Pancreas (tissue), 10 donors: ENCODE results near the gene FN3K. TPM values are rescaled to one million over a fixed set of nuclear protein-coding genes. Genes with fewer than 3 reads are reported as not detected.

ENCODE experiments used
- ATAC-seq, 4 donors: fragments of 200-7000 bp; cut with Tn5 transposase; one replicate each; pipeline versions ENCODE4 v1.8.0 to v1.9.1; 2020; ENCODE audit warnings: mild to moderate bottlenecking in 4 of 4, moderate library complexity in 4 of 4
- DNase-seq, 6 donors: peaks; one replicate each; pipeline ENCODE4 v3.0.0-alpha.2; 2020
- FAIRE-seq: peaks from 2 replicates; lab custom pipeline; 2012; peaks lifted over from hg19 to GRCh38; lab: Jason Lieb, UNC
- H3K27ac ChIP-seq, 4 donors: fragments of 200-600 bp; sonication (generic); 1 replicate in 3 of 4; 2 replicates in 1 of 4; pipeline versions ENCODE4 v1.5.0 to v1.8.0; 2020
- H3K27me3 ChIP-seq, 4 donors: fragments of 200-600 bp; one replicate each; pipeline ENCODE4 v1.8.0; 2021
- H3K36me3 ChIP-seq, 3 donors: fragments of 200-600 bp; sonication (generic) in 1 of 3; one replicate each; pipeline versions ENCODE4 v1.5.0 to v1.8.0; 2020 to 2021
- H3K4me1 ChIP-seq, 3 donors: fragments of 200-600 bp; one replicate each; pipeline ENCODE4 v1.8.0; 2021
- H3K4me3 ChIP-seq, 4 donors: fragments of 200-600 bp; sonication (generic) in 2 of 4; one replicate each; pipeline versions ENCODE4 v1.5.0 to v1.8.0; 2020 to 2021
- H3K9me3 ChIP-seq, 4 donors: fragments of 200-600 bp; one replicate each; pipeline ENCODE4 v1.8.0; 2021
- CTCF ChIP-seq, 4 donors: fragments of 200-600 bp; sonication (generic) in 3 of 4; IDR thresholded peaks; one replicate each; pipeline versions ENCODE4 v1.5.0 to v1.8.0; 2021; ENCODE audit warnings: antibody characterized with exemption in 4 of 4
- WGBS, 2 donors: extraction: QIAGEN DNeasy Blood & Tissue Kit; methylation state at CpG; one replicate each; pipeline ENCODE4 v1.1.7; 2013; 5-methylcytosine and 5-hydroxymethylcytosine counted together
- intact Hi-C, 3 donors: fragments of 100-400 bp; cut with DNase I; formaldehyde crosslinking; loops; one replicate each; pipeline versions ENCODE4 v1.11.1 to v1.14.2; 2022
- polyA plus RNA-seq, 2 donors: library from polyadenylated mRNA; stranded (reverse); fragments of 200-250 nt; gene quantifications; one replicate each; pipeline ENCODE4 v1.2.3, GENCODE V29; 2013
- total RNA-seq, 6 donors: library from RNA; stranded (reverse); fragmentation: NEBNext Ultra II Directional in 4 of 6; extraction: Animal tissue kit (Norgen Biotek cat#: 25700) in 4 of 6; gene quantifications; one replicate each; pipeline versions ENCODE4 v1.2.1 to v1.2.4, GENCODE V29; 2021 to 2023
- donor health status: healthy with polysubstance abuse.
- donor health status: DM: no; HTN: no; CAD: no; lungs with moderate emphysema.
- donor health status: DM: no; HTN: no; CAD: no.
- donor health status: control.
- donor health status: control.
- donor health status: Bipolar disorder and iron deficiency.
- donor health status: DM: yes; HTN: yes; CAD: no.
- donor health status: DM: no; HTN: no; CAD: no.
- donor health status: DM: no; HTN: no; CAD: no.
- donor health status: DM: yes; HTN: yes; CAD: no.

FN3K gene
- total and polyA plus RNA-seq, 8 donors: 13.2 to 24.3 (median 19.0) TPM

GRCh38 chr17:82790391-82790790, 55.0 kb downstream of the FN3K start:
- no peaks in the 10 kb centered on the region for H3K27me3 ChIP-seq
- ATAC-seq (no peak), FAIRE-seq (no peak), DNase-seq (peak in 1 of 6 donors; percentile 46)
- WGBS, 2 donors: 94 to 99% methylated on average over 13 of the region's 13 CpGs
- no peak for TF ChIP-seq CTCF (IDR thresholded peaks at IDR 0.05)
- H3K4me1 ChIP-seq: no peaks in the 10 kb centered on the region
- H3K4me3 ChIP-seq: no peak overlapping the region
- no peaks in the 10 kb centered on the region for H3K36me3 ChIP-seq
- no peaks in the 10 kb centered on the region for H3K9me3 ChIP-seq
- H3K27ac ChIP-seq: no peak overlapping the region
- intact Hi-C loops: no loop called here

- no peak for TF ChIP-seq CTCF (IDR thresholded peaks at IDR 0.05)
- ATAC-seq: peak in 1 of 4 donors; percentile 23
- Histone ChIP-seq H3K9me3 (no peaks in the 10 kb centered on the region), H3K27me3 (no peaks in the 10 kb centered on the region), H3K4me1 (no peaks in the 10 kb centered on the region), H3K27ac (no peak overlapping the region), H3K4me3 (no peak overlapping the region), H3K36me3 (no peaks in the 10 kb centered on the region)
- intact Hi-C loops: no loop called here
- 86 to 89% methylated on average over 12 of the region's 12 CpGs for WGBS, 2 donors
- FAIRE-seq: no peak
- DNase-seq: peak in 1 of 6 donors; percentile 29
Observed at GRCh38 chr17:82791532-82791931, 56.1 kb downstream of the FN3K start.

DNA sequence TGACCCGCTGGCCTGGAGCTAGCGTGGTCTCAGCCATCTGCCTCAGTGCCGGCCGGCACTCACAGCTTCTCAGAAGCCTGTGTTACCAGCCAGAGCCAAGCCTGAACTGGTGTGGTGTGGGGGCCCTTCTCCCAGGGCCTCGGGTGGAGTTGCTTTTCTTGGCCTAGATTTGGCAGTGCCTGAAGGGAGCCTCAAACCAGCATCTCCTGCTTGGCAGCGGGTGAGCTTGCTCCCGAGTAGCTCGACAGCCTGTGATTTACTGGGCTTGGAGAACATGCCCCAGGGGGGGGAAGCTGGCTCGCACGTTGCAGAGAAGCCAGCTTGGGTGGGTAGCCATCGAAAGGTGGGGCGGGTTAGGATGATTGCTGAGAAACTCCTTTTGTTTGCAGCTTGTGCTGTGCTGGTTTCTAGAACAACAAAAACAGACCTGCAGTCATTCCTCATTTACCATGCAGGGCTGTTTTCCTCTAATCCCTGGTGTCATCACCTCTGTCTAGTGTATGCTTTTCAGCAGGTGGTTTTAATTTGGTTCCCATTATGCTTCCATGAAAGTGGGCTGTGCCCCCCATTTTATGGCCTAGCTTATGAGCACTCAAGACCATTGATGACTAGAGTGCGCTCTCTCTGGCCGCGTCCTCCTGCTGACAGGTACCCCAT, 58.7 kb downstream of the FN3K start:
- 86 to 91% methylated on average over 15 of the region's 15 CpGs for WGBS, 2 donors
- no peak for ATAC-seq
- Histone ChIP-seq H3K27ac (no peak overlapping the region), H3K36me3 (no peaks in the 10 kb centered on the region), H3K4me3 (no peak overlapping the region), H3K9me3 (no peaks in the 10 kb centered on the region), H3K27me3 (no peaks in the 10 kb centered on the region), H3K4me1 (no peaks in the 10 kb centered on the region)
- intact Hi-C loops: no loop called here
- FAIRE-seq: no peak
- DNase-seq: no peak
- no peak for TF ChIP-seq CTCF (IDR thresholded peaks at IDR 0.05)

GRCh38 chr17:82794781-82795482, 59.5 kb downstream of the FN3K start:
- Histone ChIP-seq H3K27ac (peak overlapping the region in 1 of 4 donors; percentile 9), H3K36me3 (no peaks in the 10 kb centered on the region), H3K27me3 (no peaks in the 10 kb centered on the region), H3K9me3 (no peaks in the 10 kb centered on the region), H3K4me3 (no peak overlapping the region), H3K4me1 (no peaks in the 10 kb centered on the region)
- FAIRE-seq (no peak), ATAC-seq (peak in 3 of 4 donors; percentile 38 to 68 (median 49)), DNase-seq (no peak)
- WGBS, 2 donors: 84 to 87% methylated on average over 18 of the region's 18 CpGs
- no peak for TF ChIP-seq CTCF (IDR thresholded peaks at IDR 0.05)
- intact Hi-C loops: no loop called here

- intact Hi-C loops: no loop called here
- no peak for DNase-seq
- Histone ChIP-seq H3K4me1 (no peaks in the 10 kb centered on the region), H3K27ac (no peak overlapping the region), H3K4me3 (no peak overlapping the region), H3K9me3 (no peaks in the 10 kb centered on the region), H3K36me3 (no peaks in the 10 kb centered on the region), H3K27me3 (no peaks in the 10 kb centered on the region)
- ATAC-seq: no peak
- FAIRE-seq: no peak
- WGBS, 2 donors: 93% methylated on average over 14 of the region's 14 CpGs
- TF ChIP-seq CTCF (IDR thresholded peaks at IDR 0.05): no peak
Observed at GRCh38 chr17:82795615-82796014, 60.2 kb downstream of the FN3K start.
